Chondrocyte (in vitro differentiated cells): ENCODE measurements around the gene NTN1. TPM values are rescaled to one million over a fixed set of nuclear protein-coding genes. Genes with fewer than 3 reads are reported as not detected.
"Not testable (repeated sequence)": the region's sequence is repeated elsewhere in the genome, so short reads cannot be mapped to it uniquely, and the experiment has no call there.

Experiments used
- DNase-seq: peaks from one replicate; pipeline ENCODE4 v3.0.0; 2021; ENCODE audit warnings: mixed read lengths, low spot score
- H3K27ac Mint-ChIP-seq: one replicate; pipeline ENCODE4 v1.8.0; 2021; ENCODE audit warnings: mild to moderate bottlenecking, moderate library complexity, mixed read lengths; ENCODE audit not compliant: unreplicated experiment
- H3K27me3 Mint-ChIP-seq: 2 replicates; pipeline ENCODE4 v1.8.0; 2021; ENCODE audit warnings: low read depth, mixed read lengths
- H3K36me3 Mint-ChIP-seq: 2 replicates; pipeline ENCODE4 v1.8.0; 2021; ENCODE audit warnings: low read depth, mixed read lengths
- H3K4me1 Mint-ChIP-seq: 2 replicates; pipeline ENCODE4 v1.8.0; 2021; ENCODE audit warnings: low read depth, mild to moderate bottlenecking, mixed read lengths
- H3K4me3 Mint-ChIP-seq: one replicate; pipeline ENCODE4 v1.8.0; 2021; ENCODE audit warnings: mild to moderate bottlenecking, moderate library complexity, mixed read lengths; ENCODE audit not compliant: unreplicated experiment
- H3K9me3 Mint-ChIP-seq: 2 replicates; pipeline ENCODE4 v1.8.0; 2021; ENCODE audit warnings: low read depth, mixed read lengths
- long read RNA-seq: library from polyadenylated mRNA; stranded (forward); transcript quantifications from one replicate; pipeline ENCODE4 v2.0.0, GENCODE V29; 2021
- total RNA-seq: library from RNA; stranded (reverse); gene quantifications from 3 replicates; pipeline ENCODE4 v1.2.1, GENCODE V29; 2021
- TF ChIP-seq, protein P1 (sequence below): fragments of 200-600 bp; sonication (generic); IDR thresholded peaks from 2 replicates; pipeline ENCODE4 v1.5.0; 2021; ENCODE audit warnings: antibody characterized with exemption, mild to moderate bottlenecking, moderate library complexity

The NTN1 gene
- total RNA-seq = 3.3 to 4.3 TPM (median 4.0 TPM) in 3 replicates
- long read RNA-seq, partial matches to known transcripts = 0 of 1 reads
- long read RNA-seq, other reads (novel, unspliced or antisense) = 1 of 1 reads

DNA sequence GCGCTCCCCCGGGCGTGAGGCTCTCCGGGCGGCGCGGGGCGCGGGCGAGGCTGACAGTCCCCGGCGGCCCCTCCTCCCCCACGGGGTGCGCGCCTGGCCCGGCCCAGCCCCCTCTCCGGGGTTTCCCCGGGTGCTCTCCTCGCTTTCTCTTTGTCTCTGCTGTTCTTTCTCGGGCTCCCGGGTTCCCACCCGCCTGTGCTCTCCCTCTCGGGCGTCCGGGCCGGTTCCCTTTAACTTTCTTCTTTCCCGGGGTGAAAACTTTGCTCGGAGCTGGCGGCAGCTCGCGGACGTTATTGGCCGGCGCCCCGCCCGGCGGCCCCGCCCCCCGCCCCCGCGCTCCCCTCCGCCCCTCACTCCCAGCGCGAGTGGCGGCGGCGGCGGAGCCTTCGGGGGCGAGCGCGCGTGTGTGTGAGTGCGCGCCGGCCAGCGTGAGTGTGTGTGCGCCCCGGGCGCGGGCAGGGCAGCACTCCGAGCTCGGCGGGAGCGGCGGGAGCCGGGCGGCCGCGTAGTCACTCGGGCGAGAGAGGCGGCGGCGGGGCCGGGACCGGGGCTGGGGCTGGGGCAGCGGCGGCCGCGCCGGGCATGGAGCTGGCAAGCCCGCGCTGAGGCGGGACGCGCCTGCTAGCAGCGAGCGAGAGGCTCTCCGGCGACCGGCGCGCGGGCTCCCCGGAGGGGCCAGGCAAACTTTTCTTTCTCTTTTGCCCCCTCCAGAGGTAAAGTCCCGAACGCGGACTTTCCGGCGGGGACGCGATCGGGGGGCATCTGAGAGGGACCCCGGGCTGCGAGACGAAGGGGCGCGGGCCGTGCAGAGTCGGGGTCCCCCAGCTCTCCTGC is at the start of gene NTN1:
NTN1 (plus strand) TSS at position 353 of the 834 bp plus-strand sequence. CDS start 864 bp downstream, outside the sequence.
- Mint-ChIP-seq H3K36me3 (no peaks in the 10 kb centered on the region), H3K27ac (no peak within 1 kb of the TSS), H3K4me1 (peaks cover 6% of the 10 kb centered on the region), H3K4me3 (peak within 1 kb of the TSS; percentile 71), H3K27me3 (peaks cover 23% of the 10 kb centered on the region), H3K9me3 (no peaks in the 10 kb centered on the region)
- TF ChIP-seq, protein P1, sequence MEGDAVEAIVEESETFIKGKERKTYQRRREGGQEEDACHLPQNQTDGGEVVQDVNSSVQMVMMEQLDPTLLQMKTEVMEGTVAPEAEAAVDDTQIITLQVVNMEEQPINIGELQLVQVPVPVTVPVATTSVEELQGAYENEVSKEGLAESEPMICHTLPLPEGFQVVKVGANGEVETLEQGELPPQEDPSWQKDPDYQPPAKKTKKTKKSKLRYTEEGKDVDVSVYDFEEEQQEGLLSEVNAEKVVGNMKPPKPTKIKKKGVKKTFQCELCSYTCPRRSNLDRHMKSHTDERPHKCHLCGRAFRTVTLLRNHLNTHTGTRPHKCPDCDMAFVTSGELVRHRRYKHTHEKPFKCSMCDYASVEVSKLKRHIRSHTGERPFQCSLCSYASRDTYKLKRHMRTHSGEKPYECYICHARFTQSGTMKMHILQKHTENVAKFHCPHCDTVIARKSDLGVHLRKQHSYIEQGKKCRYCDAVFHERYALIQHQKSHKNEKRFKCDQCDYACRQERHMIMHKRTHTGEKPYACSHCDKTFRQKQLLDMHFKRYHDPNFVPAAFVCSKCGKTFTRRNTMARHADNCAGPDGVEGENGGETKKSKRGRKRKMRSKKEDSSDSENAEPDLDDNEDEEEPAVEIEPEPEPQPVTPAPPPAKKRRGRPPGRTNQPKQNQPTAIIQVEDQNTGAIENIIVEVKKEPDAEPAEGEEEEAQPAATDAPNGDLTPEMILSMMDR = no peak
- no peak for DNase-seq

DNA sequence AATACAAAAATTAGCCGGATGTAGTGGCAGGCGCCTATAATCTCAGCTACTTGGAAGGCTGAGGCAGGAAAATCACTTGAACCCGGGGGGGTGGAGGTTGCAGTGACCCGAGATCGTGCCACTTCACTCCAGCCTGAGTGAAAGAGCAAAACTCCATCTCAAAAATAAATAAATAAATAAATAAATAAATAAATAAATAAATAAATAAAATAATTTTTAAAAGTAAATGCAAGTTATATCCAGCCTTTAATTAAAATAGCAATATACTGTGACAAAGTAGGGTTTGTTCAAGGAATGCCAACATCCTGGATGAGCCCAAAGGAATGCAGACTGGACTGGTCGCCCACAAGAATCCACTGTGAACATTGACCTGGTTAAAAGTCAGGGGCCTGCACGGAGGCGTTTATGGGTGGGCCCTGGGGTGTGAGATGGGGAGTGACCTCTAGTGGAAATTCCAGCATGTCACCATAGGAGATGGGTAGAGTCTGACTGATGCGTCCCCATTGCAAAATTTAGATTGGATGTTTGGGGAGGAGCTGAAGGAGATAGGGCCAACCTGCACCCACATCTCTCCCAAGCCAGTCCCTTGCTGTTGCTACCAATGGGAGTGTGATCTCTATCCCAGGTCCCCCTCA is 46.1 kb upstream of the NTN1 start:
- Mint-ChIP-seq H3K9me3 (peaks cover 19% of the 10 kb centered on the region), H3K27me3 (peaks cover 12% of the 10 kb centered on the region), H3K36me3 (no peaks in the 10 kb centered on the region), H3K4me1 (no peaks in the 10 kb centered on the region), H3K27ac (no peak overlapping the region), H3K4me3 (no peak overlapping the region)
- no peak for DNase-seq
- TF ChIP-seq, protein P1 = no peak

GRCh38 chr17:8976638-8977037 is 44.7 kb upstream of the NTN1 start:
- Mint-ChIP-seq H3K27ac (no peak overlapping the region), H3K36me3 (no peaks in the 10 kb centered on the region), H3K4me3 (no peak overlapping the region), H3K4me1 (peaks cover 4% of the 10 kb centered on the region), H3K27me3 (peaks cover 7% of the 10 kb centered on the region), H3K9me3 (peaks cover 13% of the 10 kb centered on the region)
- no peak for DNase-seq
- TF ChIP-seq, protein P1 = no peak

DNA sequence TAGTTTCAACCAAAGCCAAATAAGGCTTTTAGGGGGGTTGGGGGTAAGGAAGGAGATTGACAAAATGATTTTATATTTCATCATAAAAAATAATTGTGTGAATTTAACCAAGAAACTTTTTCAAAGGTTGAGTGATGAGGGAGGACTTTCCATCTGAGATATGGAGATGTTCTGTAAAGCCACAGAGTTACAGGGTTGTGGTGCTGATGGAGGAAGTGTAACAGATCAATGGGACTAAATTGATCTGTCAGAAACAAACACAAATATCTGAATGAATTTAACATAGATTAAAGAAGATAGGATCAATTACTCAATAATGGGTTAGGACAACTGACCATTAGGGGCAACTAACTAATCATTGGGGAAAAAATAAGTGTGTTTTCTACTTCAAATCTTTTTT is 41.6 kb upstream of the NTN1 start:
- Mint-ChIP-seq H3K27ac (no peak overlapping the region), H3K4me1 (peaks cover 4% of the 10 kb centered on the region), H3K36me3 (no peaks in the 10 kb centered on the region), H3K27me3 (peaks cover 9% of the 10 kb centered on the region), H3K4me3 (no peak overlapping the region), H3K9me3 (peaks cover 5% of the 10 kb centered on the region)
- TF ChIP-seq, protein P1 = no peak
- no peak for DNase-seq

DNA sequence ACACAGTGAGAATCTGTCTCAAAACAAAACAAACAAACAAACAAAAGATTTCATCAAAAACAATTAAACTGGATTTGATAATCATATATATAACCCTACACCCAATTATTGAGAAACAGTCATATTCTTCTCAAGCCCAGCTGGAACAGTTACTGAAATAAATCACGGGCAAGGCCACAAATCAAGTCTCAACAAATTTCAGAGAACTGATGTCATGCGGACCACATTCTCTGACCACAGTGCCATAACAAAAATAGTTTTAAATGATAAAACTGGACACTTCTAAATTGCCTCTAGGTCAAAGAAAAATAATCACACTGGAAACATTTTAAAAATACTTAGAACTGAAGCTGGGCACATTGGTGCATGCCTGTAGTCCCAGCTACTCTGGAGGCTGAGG is 39.9 kb upstream of the NTN1 start:
- Mint-ChIP-seq H3K27me3 (peaks cover 8% of the 10 kb centered on the region), H3K9me3 (peaks cover 15% of the 10 kb centered on the region), H3K4me3 (no peak overlapping the region), H3K36me3 (peaks cover 3% of the 10 kb centered on the region), H3K27ac (peak overlapping the region; percentile 2), H3K4me1 (peaks cover 4% of the 10 kb centered on the region)
- TF ChIP-seq, protein P1 = no peak
- DNase-seq = no peak

GRCh38 chr17:8984225-8984624 is 37.1 kb upstream of the NTN1 start:
- H3K27me3 Mint-ChIP-seq, DNase-seq, H3K36me3 Mint-ChIP-seq, H3K4me3 Mint-ChIP-seq, H3K27ac Mint-ChIP-seq, H3K4me1 Mint-ChIP-seq, H3K9me3 Mint-ChIP-seq: not testable (repeated sequence)
